Occipital lobe (tissue), 2 donors: ENCODE results near the gene SHISA2. TPM values are rescaled to one million over a fixed set of nuclear protein-coding genes. Genes with fewer than 3 reads are reported as not detected.

Source experiments
- DNase-seq: peaks from one replicate; lab custom pipeline; 2025; lab: John Stamatoyannopoulos, UW
- total RNA-seq: library from RNA; depleted of rRNA; stranded (reverse); fragments of >200 nt; gene quantifications from one replicate; pipeline ENCODE4 v1.2.3, GENCODE V29; 2014

SHISA2 gene
- total RNA-seq, 1 donor from 2014 or later: 21.4 TPM

DNA sequence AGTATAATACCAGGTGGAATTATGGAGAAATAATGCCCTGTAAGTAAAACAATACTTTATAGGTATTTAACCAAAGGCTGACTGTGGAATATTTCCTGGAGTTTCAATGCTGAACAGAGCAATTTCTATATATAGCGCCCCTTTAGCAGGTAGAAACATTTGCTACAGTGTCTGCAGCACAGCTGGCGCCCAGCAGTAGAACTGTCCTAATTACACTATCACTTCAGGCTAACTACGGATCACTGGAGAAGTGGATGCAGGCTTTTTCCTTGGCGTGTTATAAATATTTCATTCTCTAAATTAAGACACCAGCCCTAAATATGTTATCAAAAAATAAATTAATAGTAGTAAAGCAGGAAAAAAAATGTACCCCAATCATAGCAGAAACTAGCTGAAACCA is 3.1 kb downstream of the SHISA2 start:
- no peak for DNase-seq

GRCh38 chr13:26047040-26047439 is 4.8 kb downstream of the SHISA2 start:
- DNase-seq: no peak

DNA sequence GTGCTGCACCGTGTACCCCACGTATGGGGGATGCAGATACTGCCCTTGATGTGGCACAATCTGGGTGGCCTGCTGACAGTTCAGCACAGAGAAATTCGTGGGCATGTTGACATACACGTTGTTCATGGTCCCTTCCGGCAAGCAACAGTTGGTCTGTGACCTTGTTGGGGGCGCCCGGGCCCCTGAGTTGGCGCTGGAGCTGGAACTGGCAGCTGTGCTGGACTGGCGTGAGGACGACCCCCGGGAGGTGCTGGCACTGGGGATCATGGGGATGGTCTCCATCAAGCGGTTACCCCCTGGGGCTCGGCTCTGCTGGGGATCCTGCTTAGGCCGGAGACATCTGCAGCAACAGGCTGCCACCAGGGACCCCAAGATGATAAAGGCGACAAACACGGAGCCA is 5.2 kb downstream of the SHISA2 start:
- no peak for DNase-seq

GRCh38 chr13:26045142-26045541 is 6.7 kb downstream of the SHISA2 start:
- DNase-seq: no peak

DNA sequence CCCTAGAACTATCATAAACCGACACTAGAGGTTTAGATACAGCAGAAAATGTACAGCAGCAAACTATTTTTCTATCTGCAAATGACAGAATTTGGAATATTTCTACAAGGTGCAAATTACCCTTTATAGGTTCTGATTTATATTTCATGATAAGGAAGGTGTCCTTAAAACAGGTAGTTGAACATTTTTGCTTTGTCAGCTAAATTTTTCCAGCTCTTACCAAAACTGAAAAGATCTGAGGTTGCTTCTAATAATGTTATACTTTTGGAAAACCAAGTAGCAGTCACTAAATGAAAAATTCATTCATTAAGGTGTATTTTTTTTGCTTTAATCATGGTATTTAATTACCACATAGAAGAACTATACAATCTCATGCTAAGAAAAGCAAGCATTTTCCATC is 9.0 kb downstream of the SHISA2 start:
- DNase-seq: no peak

- DNase-seq: no peak
These were observed 10.4 kb downstream of the SHISA2 start for GRCh38 chr13:26041444-26041843.

DNA sequence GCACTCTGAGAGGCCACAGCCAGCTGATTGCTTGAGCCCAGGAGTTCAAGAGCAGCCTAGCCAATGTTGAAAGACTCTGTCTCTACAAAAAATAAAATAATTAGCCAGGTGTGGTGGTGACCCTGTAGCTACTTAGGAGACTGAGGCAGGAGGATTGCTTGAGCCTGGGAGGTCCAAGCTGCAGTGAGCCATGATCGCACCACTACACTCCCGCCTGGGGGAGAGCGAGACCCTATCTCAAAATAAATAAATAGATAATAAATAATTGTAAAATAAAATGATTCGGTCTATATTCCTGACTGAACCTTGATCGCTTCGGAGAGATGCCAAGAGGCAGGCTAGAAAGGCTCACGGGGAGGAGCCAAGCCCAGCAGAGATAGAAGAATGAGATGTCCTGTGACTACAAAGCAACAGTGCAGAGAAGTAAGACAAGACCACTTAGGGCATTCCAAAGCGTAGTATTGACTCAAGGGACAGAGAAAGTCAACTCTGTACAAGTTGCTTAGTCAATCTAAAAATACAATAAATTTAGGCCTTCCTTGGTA is 12.8 kb downstream of the SHISA2 start:
- no peak for DNase-seq

DNA sequence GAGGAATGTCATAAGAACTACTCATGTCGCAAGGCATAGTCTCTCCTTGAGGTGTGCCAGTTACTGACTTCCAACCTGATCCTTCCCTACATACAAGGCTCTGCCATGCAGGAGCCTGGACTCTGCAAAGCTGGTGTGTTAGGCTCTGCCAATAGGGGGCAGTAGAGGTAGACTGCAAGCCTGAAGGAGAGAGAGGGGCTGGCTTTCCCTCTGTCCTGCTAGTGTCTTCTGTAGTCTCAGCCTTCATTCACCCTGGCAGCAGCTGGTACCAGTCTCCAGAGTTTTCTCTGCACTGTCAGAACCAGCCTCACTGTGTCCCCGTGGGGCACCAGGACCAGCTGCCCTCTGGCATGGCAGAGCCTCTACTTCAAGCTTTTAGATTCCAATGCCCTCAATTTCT is 14.5 kb downstream of the SHISA2 start:
- no peak for DNase-seq

- DNase-seq: no peak
These were observed 15.4 kb downstream of the SHISA2 start for GRCh38 chr13:26036383-26036782.

DNA sequence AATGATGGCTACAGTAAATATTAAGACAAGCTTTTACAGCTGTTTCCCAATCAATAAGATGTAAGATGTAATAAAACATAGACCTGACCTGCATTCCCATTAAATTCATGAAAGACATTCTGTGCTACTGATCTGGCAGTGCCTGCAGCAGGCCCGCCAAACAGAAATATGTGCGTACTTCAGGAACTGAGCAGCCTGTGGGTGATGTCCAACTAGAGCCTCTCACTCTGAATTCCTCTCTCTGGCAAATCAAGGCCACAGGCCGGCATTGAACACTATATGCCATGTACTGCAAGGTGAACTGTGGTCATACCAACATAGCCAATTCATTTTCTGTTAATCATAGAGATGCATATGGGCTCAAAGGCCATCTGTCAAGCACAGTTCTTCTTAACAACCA is 17.8 kb downstream of the SHISA2 start:
- no peak for DNase-seq

DNA sequence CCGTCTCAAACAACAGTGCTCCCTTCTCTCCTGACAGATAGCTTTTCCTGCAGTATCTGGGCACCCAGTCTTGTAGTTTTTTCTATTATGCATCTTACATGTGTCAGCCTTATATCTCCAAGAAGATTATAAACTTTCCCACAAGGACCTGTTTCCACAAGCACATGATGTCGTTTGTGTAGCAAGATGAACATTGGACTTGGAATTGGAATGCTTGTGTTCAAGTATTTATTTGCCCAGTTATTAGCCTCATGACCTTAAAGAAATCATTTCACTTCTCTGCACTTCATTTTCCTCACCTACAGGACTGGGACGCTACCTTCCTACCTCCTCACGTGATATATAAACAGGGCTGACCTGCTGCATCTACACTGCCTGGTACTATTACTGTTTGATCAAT is 21.5 kb downstream of the SHISA2 start:
- no peak for DNase-seq

DNA sequence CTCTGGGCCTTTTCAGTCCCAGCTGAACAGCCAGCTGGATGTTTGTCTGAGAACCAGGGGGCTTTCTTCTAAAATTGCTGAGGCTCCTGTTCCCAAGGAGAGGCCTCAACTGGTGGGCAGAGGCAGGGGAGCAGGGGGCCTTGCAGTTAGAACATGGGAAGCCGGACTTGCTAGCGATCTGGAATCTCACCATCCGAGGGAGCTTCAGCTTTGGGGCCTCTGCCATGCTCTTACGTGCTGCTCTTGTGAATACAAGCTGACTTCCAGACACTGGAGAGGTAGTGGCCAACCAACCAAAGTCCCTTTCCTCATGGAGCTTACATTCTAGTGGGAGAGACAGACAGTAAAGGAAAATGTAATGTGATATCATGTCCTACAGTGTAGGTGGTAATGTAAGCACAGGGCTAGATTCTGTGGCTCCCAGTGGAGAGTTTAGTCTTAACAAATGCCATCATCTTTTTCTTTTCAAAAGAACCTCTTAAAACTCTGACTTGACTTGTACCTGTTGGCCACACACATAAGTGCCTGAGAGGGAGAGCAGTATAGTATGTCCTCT is 22.2 kb downstream of the SHISA2 start:
- DNase-seq: no peak

DNA sequence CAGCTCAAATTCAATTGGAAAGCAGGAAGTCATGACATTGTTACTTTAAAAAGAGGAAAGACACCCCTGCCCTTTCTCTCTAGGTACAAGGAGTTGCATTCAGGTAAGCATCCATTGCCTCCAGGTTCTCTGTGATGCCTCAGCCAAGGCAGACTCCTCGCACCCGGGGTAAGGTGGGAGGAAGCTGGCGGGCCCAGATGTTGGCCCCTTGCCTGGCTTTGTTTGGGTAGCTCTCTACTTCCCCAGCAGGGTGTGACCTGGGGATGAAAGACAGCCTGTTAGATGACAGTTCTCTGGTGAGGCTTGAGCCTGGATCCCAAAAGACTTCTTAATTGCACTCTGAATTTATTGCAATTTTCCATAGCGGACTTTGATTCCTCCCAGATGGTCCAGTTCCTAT is 25.6 kb downstream of the SHISA2 start:
- no peak for DNase-seq

DNA sequence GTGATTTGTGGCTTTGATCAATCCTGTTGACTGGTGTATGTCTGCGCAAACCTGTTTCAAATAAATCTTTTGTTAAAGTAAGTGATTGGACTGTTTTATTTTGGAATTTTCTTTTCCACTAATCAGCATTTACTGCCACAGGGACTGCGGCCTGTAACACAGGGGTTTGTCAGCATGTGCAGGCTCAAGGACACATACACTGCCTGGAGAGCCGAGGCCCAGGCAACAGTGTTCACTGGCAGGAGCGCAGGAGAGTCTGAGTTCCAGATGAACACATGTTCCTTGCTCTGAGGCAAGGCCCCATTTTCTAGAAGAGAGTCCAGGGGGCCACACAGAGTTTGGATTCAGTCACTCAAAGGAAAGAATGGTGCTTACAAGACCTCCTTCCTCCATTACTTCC is 26.0 kb downstream of the SHISA2 start:
- no peak for DNase-seq

- DNase-seq: no peak
These were observed 26.6 kb downstream of the SHISA2 start for GRCh38 chr13:26025196-26025595.

DNA sequence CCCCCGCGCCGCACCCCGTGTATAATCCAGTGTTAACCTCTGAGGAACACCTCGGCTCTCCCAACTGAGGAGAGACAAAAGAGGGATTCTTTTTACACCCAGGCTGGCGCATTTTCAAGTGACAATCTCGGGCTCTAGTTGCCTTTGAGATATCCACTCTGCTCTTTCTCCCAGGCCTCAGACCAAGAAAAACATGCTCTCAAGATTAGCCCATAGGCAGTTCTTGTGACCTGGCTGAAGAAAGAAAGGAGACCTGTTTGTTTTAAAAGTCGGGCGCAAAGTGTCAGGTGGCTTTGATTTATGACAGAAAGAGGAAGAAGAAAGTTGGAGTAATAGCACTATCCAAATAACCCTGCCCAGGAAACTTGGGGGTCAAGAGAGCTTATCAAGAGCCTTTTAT is 27.3 kb downstream of the SHISA2 start:
- no peak for DNase-seq

DNA sequence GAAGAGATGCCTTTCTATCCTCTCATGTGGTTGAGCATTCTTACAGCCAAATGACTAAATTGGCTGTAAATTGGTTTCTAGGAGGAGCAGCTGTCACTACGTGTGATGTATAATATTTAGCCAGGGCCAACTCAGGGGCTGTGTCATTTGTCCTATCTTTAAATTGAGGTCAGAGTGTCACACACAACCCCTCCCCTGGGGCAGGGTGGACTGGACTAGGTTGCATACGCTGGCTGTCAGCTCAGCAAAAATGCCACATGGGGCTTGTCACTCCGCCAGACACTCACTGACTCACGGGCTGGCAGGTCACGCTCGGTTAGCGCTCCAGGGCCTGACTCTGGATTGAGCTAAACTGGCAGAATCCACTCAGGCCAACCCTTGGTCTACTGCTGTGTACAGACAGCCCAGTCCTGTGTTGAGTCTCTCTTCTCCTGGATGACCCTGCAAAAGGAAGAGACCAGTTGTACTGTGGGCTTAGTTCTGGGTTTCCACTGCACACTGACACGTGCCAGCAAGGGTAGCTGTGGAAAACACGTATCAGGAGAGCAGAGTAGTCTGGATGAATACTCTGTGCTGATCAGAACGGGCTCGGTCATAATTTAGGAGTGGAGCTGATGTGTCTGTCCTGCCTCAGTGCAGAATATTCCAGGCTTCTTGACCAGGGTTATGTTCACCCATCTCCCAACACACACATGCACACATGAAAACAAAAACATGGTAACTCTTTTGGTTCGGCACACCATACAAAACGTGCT is 29.1 kb downstream of the SHISA2 start:
- DNase-seq: no peak

GRCh38 chr13:26021956-26022355 is 29.9 kb downstream of the SHISA2 start:
- no peak for DNase-seq

DNA sequence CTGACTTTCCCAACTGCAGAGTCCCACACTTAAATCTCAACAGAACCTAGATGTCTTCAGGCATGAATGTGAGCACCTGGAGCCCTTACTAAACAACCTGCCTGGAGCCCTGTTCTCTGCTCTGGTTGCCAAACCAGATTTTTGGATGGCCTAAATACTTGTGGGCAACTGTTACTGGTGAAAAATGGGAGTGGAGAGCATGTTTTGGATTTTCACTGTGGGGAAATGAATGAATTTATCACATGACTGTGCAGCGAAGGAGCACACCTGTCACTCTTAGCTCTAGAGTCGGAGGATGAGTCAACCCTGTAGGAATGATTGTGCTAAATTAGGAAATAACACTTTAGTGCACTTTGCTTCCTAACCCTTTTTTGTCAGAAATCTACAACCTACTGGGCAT is 30.3 kb downstream of the SHISA2 start:
- no peak for DNase-seq

- no peak for DNase-seq
These were observed 30.9 kb downstream of the SHISA2 start for GRCh38 chr13:26020891-26021290.

GRCh38 chr13:26019881-26020870 is 31.6 kb downstream of the SHISA2 start:
- no peak for DNase-seq

DNA sequence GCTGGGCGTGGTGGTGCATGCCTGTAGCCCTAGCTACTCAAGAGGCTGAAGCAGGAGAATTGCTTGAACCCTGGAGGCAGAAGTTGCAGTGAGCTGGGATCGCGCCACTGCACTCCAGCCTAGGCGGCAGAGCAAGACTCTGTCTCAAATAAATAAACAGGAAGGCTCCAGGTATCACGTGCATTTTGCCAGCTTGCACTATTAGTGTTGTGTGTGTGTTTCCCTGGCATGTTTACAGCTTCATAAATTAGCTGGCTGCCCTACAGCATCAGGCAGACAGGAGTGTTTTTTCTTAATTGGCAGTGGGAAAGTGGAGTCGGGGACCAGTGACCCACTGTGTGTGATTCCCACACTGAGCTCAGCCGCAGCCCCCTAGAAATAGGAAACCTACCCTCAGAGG is 32.6 kb downstream of the SHISA2 start:
- no peak for DNase-seq
